Measurements from ENCODE around the gene SLC26A11. TPM values are rescaled to one million over a fixed set of nuclear protein-coding genes. Genes with fewer than 3 reads are reported as not detected.
A peak's percentile ranks its signal among the peaks of the same experiment; 100 is the strongest.

SLC26A11 gene
- total RNA-seq, 3 donors from 2014 or later, result 13.8 to 18.1 (median 14.0) TPM

DNA sequence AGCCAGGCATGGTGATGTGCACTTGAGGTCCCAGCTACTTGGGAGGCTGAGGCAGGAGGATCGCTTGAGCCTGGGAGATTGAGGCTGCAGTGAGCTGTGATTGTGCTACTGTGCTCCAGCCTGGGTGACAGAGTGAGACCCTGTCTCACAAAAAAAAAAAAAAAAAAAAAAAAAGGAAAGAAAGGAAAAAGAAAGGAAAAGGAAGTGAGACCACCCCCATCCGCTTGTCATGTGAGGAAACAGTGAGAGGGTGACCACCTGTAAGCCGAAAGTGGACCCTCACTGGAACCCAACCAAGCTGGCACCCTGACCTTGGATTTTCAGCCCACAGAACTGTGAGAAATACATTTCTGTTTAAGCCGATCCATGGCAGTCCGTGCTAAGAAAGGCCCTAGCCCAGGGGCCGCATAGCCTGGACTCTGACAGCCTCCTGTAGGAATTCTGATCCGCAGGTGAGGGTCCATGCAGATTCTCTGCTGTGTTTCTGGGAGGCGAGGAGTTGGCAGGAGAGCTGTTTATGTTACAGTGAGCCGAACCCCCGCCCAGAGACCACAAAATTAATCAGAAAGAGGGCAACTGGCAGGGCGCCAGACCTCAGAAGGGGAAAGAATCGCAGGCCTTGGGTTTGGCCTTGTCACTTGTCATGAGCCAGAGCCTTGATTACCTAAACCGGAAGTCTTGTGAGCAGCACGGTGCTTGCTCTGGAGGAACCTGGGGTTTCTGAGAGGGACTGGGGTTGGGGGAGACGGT is 1.0 kb upstream of the SLC26A11 start:
- no peaks in the 10 kb centered on the region for H3K36me3 ChIP-seq (ENCODE audit: low read depth)
- peak; percentile 82 for ATAC-seq
- TF ChIP-seq, protein P1, sequence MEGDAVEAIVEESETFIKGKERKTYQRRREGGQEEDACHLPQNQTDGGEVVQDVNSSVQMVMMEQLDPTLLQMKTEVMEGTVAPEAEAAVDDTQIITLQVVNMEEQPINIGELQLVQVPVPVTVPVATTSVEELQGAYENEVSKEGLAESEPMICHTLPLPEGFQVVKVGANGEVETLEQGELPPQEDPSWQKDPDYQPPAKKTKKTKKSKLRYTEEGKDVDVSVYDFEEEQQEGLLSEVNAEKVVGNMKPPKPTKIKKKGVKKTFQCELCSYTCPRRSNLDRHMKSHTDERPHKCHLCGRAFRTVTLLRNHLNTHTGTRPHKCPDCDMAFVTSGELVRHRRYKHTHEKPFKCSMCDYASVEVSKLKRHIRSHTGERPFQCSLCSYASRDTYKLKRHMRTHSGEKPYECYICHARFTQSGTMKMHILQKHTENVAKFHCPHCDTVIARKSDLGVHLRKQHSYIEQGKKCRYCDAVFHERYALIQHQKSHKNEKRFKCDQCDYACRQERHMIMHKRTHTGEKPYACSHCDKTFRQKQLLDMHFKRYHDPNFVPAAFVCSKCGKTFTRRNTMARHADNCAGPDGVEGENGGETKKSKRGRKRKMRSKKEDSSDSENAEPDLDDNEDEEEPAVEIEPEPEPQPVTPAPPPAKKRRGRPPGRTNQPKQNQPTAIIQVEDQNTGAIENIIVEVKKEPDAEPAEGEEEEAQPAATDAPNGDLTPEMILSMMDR (IDR thresholded peaks at IDR 0.05), result no peak
- intact Hi-C loops (cut with DNase I, micrococcal nuclease), result no loop called here
- peak; percentile 81 to 91 (median 82) for DNase-seq
- peaks cover 3% of the 10 kb centered on the region for H3K4me1 ChIP-seq (ENCODE audit: low read depth)
- H3K4me3 ChIP-seq, result peak overlapping the region; percentile 84
- H3K9me3 ChIP-seq, result no peaks in the 10 kb centered on the region

DNA sequence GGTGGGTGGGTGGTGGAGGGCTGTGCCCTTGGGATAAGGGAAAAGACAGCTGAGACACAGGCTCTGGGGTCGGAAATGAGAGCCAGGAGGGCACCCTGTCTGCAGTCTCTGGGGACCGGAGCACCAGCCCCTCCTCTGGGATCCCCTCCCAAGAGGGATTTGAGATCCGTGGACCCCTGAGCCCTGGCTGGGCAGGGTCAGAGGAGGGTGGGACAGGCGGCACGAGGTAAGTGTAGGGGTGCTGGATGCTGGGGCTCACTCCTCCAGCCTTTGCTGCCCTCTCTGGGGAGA is 519 bp upstream of the SLC26A11 start:
- Histone ChIP-seq H3K36me3 (ENCODE audit: low read depth) (no peaks in the 10 kb centered on the region), H3K4me1 (ENCODE audit: low read depth) (peaks cover 3% of the 10 kb centered on the region), H3K9me3 (no peaks in the 10 kb centered on the region), H3K4me3 (peak overlapping the region; percentile 84)
- ATAC-seq, result peak; percentile 22
- no peak for DNase-seq
- intact Hi-C loops (cut with DNase I, micrococcal nuclease), result no loop called here
- TF ChIP-seq, protein P1 (IDR thresholded peaks at IDR 0.05), result no peak

DNA sequence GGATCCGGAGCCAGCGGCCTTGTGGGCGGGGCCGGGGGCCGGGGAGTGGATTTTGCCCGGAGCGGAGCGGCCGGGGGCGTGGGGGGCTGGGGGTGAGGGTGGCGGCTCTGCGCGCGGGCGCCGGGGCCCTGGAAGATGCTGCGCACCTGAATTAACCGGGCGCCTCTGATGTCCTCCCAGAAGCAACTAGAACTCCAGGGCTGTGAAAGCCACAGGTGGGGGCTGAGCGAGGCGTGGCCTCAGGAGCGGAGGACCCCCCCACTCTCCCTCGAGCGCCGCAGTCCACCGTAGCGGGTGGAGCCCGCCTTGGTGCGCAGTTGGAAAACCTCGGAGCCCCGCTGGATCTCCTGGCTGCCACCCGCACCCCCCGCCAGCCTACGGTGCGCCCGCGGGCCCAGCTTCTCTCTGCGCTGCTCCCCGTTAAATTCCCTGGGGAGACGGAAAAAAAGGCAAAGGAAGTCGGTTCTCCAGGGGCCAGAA is 549 bp downstream of the SLC26A11 start:
- TF ChIP-seq, protein P1 (IDR thresholded peaks at IDR 0.05), result no peak
- no peaks in the 10 kb centered on the region for H3K9me3 ChIP-seq
- DNase-seq, result peak in 2 of 3 donors; percentile 28 to 48
- intact Hi-C loops (cut with DNase I, micrococcal nuclease), result no loop called here
- no peaks in the 10 kb centered on the region for H3K36me3 ChIP-seq (ENCODE audit: low read depth)
- peaks cover 3% of the 10 kb centered on the region for H3K4me1 ChIP-seq (ENCODE audit: low read depth)
- ATAC-seq, result peak; percentile 24
- H3K4me3 ChIP-seq, result peak overlapping the region; percentile 84

DNA sequence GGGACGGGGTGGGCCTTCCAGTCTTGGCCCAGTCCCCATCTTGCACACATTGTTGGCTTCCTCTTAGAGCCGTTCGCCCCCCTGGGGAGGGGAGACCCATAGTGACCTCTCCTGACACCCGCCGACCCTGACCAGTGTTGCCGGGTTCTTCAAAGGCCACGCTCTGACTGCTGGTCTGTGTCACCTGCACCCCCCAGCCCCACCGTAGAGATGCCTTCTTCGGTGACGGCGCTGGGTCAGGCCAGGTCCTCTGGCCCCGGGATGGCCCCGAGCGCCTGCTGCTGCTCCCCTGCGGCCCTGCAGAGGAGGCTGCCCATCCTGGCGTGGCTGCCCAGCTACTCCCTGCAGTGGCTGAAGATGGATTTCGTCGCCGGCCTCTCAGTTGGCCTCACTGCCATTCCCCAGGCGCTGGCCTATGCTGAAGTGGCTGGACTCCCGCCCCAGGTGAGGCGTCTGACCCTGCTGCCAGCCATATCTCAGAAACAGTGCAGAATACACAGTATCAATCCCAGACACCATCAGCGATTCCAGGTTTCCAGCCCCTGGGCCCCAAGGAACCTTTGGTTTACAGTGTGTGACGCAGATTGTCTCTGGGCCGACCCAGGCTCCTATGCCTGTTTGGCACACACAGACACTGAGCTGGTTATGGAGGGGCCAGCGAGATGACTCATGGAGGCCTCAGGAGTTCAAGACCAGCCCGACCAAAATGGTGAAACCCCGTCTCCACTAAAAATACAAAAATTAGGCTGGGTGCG is 1.3 kb downstream of the SLC26A11 start:
- no peaks in the 10 kb centered on the region for H3K36me3 ChIP-seq (ENCODE audit: low read depth)
- TF ChIP-seq, protein P1 (IDR thresholded peaks at IDR 0.05), result no peak
- no peak overlapping the region for H3K4me3 ChIP-seq
- intact Hi-C loops (cut with DNase I, micrococcal nuclease), result no loop called here
- ATAC-seq (no peak), DNase-seq (no peak)
- peaks cover 3% of the 10 kb centered on the region for H3K4me1 ChIP-seq (ENCODE audit: low read depth)
- H3K9me3 ChIP-seq, result no peaks in the 10 kb centered on the region

DNA sequence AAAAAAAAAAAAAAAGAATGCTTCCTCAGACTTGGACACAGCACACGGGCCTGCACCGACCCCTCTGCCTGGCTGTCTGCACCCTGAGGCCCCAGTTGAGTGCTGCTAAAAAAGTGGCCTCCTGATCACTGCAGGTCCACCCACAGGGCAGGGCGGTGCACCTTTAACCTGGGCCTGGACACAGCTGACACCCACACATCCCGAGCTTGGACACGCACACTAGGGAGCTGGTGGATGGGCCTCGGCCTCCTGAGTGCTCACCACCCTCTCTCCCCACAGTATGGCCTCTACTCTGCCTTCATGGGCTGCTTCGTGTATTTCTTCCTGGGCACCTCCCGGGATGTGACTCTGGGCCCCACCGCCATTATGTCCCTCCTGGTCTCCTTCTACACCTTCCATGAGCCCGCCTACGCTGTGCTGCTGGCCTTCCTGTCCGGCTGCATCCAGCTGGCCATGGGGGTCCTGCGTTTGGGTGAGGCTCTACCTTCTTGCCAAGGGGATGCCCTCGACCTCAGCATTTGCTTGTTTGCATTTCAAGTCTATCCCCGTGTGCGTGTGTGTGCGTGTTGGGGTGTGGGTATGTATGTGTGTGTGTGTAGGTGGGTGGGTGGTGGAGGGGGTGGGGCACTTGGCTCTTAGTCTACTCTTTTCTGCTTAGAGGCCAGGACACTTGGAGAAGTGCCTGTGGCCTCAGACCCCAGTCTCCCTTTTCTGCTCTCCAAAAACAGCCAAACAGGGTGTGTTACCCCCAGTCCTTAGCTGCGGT is 2.3 kb downstream of the SLC26A11 start:
- Histone ChIP-seq H3K9me3 (no peaks in the 10 kb centered on the region), H3K4me3 (no peak overlapping the region), H3K4me1 (ENCODE audit: low read depth) (peaks cover 3% of the 10 kb centered on the region), H3K36me3 (ENCODE audit: low read depth) (no peaks in the 10 kb centered on the region)
- intact Hi-C loops (cut with DNase I, micrococcal nuclease), result no loop called here
- TF ChIP-seq, protein P1 (IDR thresholded peaks at IDR 0.05), result no peak
- DNase-seq (peak in 1 of 3 donors; percentile 43), ATAC-seq (no peak)

All from mucosa of descending colon (tissue), 3 donors.